SK-N-MC (cell line): Measurements from ENCODE around the gene PDSS1.

Source experiments
- EZH2 ChIP-seq: fragments of 200-600 bp; sonication (generic); IDR thresholded peaks from one replicate; pipeline ENCODE4 v1.6.1; 2017; ENCODE audit warnings: antibody characterized with exemption
- FOXP2 ChIP-seq: optimal IDR thresholded peaks from 2 replicates; pipeline ENCODE3; 2011; ENCODE audit warnings: mild to moderate bottlenecking, moderate library complexity; ENCODE audit not compliant: insufficient read depth; ENCODE audit errors: extremely low read length, control extremely low read depth
- POLR2AphosphoS5 ChIP-seq: IDR thresholded peaks from 2 replicates; pipeline ENCODE4 v1.6.1; 2012; ENCODE audit warnings: mild to moderate bottlenecking, low read depth, low read length, borderline replicate concordance

GRCh38 chr10:26755443-26755903 lies 58.0 kb downstream of the PDSS1 start:
- TF ChIP-seq POLR2AphosphoS5, result no peak
- no peak for TF ChIP-seq EZH2
- TF ChIP-seq FOXP2, result no peak
